ENCODE measurements around the gene NDUFAF2. TPM values are rescaled to one million over a fixed set of nuclear protein-coding genes. Genes with fewer than 3 reads are reported as not detected.

The NDUFAF2 gene
- total and polyA plus RNA-seq, 2 of the 13 experiments (the other 11 are each of a cell fraction or from before 2014, with no cell fraction given): 34.0 to 78.4 TPM

GRCh38 chr5:61114441-61114840, 169.4 kb downstream of the NDUFAF2 start (continued):
- TF ChIP-seq KIAA2018 (CRISPR knock-in tag; IDR thresholded peaks at IDR 0.05; ENCODE audit: borderline replicate concordance) (no peak), ZNF709 (CRISPR knock-in tag; IDR thresholded peaks at IDR 0.05) (no peak), NKX3-1 (CRISPR knock-in tag; IDR thresholded peaks at IDR 0.05) (no peak), ZNF101 (CRISPR knock-in tag; IDR thresholded peaks at IDR 0.05; ENCODE audit: borderline replicate concordance, low read depth) (no peak)

- 96% methylated on average over 3 of the region's 3 CpGs for WGBS (ENCODE audit: low lambda C conversion rate)
- H3K4me1 ChIP-seq (ENCODE audit: insufficient read depth, low read length): no peaks in the 10 kb centered on the region
- H4K20me1 ChIP-seq (ENCODE audit: insufficient read depth, low read length): no peaks in the 10 kb centered on the region
- no peaks in the 10 kb centered on the region for H3K36me3 ChIP-seq (replicated peaks in 1 of 2; ENCODE audit: control insufficient read depth in 1 of 2, insufficient read depth in 2 of 2, low read length in 2 of 2)
- H3K9ac ChIP-seq (ENCODE audit: insufficient read depth, low read depth, low read length): no peak overlapping the region
- DNase-seq (ENCODE audit: low spot score) (no peak), ATAC-seq (no peak), FAIRE-seq (no peak)
- in situ Hi-C loops (cut with HindIII; ENCODE audit: extremely low pct_ligation_motif_present, low pct_unique_long_range_greater_than_20kb) (no loop called here), intact Hi-C loops (cut with micrococcal nuclease; ENCODE audit: unreplicated experiment) (no loop called here)
- CTCF ChIA-PET (ENCODE audit: low intra/inter-chr PET ratio, low total read pairs): no interaction called here
- H2AFZ ChIP-seq (ENCODE audit: low read length): no peak overlapping the region
- no peak overlapping the region for H3K27ac ChIP-seq (ENCODE audit: extremely low read length, insufficient read depth, low read length)
- no peaks in the 10 kb centered on the region for H3K9me3 ChIP-seq (ENCODE audit: low read length)
- BruUV-seq (replicated peaks): no TSS peak
- H3K27me3 ChIP-seq (ENCODE audit: control insufficient read depth in 1 of 2, insufficient read depth in 2 of 2, low read length in 2 of 2): no peaks in the 10 kb centered on the region
- H3K4me3 ChIP-seq (replicated peaks in 1 of 3; ENCODE audit: insufficient read depth in 1 of 3, low read depth in 2 of 3, low read length in 3 of 3): no peak overlapping the region
- no peak overlapping the region for H3K4me2 ChIP-seq (ENCODE audit: low read depth, low read length)
- no peaks in the 10 kb centered on the region for H3K79me2 ChIP-seq (ENCODE audit: insufficient read depth, low read length)
- POLR2A ChIA-PET: no interaction called here
- no peak for TF ChIP-seq MAF1 (CRISPR knock-in tag; IDR thresholded peaks at IDR 0.05; ENCODE audit: borderline replicate concordance)
- peak in 1 of 2 experiments; percentile 54; a peak in 2 of 4 replicates for TF ChIP-seq MAFK (conservative IDR thresholded peaks at IDR 0.05 in 1 of 2, IDR thresholded peaks at IDR 0.05 in 1 of 2; ENCODE audit: low read length in 2 of 2)
- no peak for TF ChIP-seq ZNF660 (CRISPR knock-in tag; IDR thresholded peaks at IDR 0.05; ENCODE audit: borderline replicate concordance, low read depth)
Observed at GRCh38 chr5:61115968-61116367, 171.0 kb downstream of the NDUFAF2 start.
